ENCODE data around the gene ECE2. TPM values are rescaled to one million over a fixed set of nuclear protein-coding genes. Genes with fewer than 3 reads are reported as not detected.

Gene ECE2
- polyA plus RNA-seq, result 1 to 10 TPM in 1 of 3 donors, not detected in 2; 5.5 TPM

DNA sequence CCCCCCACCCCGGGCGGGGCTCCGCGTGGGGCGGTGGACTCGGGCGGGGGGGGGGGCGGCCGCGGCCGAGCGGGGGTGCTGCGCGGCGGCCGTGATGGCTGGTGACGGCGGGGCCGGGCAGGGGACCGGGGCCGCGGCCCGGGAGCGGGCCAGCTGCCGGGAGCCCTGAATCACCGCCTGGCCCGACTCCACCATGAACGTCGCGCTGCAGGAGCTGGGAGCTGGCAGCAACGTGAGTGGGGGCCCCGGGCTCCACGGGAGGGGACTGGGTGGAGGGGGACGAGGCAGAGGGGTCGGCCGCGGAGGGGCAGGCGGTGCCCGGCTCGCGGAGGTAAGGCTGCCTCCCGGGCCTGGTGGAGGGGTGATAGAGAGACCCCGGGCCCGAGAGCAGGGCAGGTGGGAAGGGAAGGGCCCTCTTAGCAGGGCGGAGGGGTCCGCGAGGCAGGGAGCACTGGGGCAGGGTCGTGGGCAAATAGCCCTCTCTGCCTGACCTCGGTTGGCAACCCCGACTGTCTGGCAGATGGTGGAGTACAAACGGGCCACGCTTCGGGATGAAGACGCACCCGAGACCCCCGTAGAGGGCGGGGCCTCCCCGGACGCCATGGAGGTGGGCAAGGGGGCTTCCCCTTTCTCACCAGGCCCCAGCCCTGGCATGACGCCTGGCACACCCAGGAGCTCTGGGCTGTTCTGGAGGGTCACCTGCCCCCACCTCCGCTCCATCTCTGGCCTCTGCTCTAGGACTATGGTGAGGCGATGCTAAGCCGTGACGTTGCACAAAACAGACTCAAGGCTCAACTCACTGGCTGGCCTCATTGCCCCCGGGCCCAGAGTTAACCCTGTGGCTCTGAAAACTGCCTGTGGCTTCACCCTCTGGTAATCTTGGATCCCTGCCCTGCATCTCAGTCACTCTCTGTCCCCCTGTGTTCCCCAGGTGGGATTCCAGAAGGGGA, at the start of gene ECE2:
TSS of gene ECE2 (plus strand) at position 62 of the 950 bp plus-strand sequence. CDS start at position 194, 132 bp downstream.
- no peak within 1 kb of the TSS for H3K27ac ChIP-seq (ENCODE audit: low read depth, low read length)
- 14 to 19% (median 16%) methylated on average over 48 to 64 of the region's 65 CpGs for WGBS, 3 donors

DNA sequence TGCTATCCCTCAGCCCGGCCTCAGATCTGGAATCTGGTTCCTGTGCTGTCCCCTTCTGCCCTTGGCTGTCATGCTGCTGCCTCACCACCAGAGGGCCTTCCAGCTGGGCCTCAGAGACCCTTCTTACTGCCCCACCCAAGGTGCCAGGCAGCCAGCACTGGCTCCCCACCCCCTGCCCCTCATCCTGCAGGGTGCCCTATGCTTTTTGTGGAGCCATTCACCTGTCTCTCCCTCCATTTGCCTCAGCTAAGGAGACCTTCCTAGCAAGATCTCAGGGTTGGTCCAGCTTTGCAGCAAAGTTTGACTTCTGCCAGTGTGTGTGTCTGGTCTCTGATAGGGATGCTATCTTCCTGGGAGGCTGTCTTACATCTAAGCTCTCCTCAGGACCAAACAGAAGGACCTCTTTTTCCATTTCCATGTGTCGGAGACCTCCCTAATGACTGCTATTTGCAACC, 48.3 kb upstream of the ECE2 start:
- WGBS, 3 donors, result 50 to 51% (median 51%) methylated on average over 2 of the region's 2 CpGs
- H3K27ac ChIP-seq (ENCODE audit: low read depth, low read length), result no peak overlapping the region

DNA sequence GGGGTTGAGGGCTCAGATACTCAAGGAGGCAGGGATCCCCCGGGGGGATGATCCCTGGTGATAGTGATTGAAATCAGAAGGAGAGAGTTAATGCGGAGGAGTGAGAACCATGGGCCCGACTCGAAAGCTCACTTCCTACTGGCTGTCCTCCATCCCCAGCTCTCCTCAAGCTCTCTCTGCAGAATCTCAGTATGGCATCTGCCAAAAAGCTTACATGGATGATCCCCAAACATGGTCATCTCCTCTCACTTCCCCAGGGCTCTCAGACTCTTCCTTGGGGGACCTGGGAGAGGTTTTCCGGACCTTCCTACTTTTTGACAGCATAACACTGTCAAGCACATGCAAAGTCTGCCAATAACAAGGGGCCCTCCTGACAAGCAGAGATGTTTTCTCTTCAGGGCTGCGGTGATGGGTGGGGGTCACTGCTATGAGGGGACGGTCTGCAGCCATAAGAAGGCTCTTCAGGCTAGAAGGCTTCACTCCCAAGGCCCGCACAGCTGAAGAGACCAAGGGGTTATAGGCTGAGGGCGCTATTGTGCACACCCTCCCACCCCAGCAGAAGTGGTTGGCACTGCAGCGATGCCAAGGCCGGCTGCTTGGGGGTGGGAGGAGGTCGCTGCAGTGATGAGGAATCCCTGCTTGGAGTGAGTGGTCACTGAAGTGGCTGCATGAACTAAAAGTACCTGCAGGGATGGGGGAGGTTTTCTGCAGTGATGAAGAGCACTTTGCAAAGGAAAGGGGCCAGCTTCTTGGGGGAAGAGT, 47.3 kb upstream of the ECE2 start:
- H3K27ac ChIP-seq (ENCODE audit: low read depth, low read length), result no peak overlapping the region
- 45 to 55% (median 49%) methylated on average over 11 to 12 of the region's 12 CpGs for WGBS, 3 donors

DNA sequence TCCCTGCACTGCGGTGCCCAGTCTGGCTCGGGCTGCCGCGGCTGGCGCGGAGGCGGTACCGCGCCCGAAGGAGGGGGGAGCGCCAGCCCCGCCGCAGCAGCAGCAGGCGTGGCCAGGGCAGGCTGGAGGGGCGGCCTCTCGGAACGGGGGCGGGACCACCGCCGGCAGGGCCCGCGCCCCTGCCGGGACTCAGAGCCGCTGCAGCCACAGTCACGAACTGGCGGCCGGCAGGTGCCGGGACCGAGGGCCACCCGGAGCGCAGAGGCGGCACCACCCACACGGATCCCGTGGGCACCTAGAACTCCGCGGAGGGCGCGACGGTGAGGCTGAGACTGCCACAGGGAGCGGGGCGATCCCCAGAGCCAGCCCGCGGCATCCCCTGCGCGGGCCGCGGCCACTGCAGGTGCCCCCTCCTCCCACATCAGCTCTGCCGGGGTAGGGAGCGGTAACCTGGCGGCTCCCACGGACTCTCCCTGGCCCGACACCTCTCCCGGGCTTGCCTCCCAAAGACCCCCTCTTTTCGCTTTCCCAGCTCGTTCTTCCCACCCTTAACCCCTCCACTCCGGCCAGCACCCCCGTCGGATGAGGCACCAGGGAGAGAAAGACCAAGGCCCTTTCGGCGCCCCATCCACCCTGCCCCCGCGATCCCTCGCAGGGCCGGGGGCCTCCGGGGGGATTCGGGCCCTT, 46.3 kb upstream of the ECE2 start, which contains the start of gene VWA5B2:
TSS of gene VWA5B2 (plus strand) at position 192 of the 687 bp plus-strand sequence. CDS start 944 bp downstream, outside the sequence.
- H3K27ac ChIP-seq (ENCODE audit: low read depth, low read length), result no peak within 1 kb of the TSS
- WGBS, 3 donors, result 0 to 1% (median 1%) methylated on average over 33 to 66 of the region's 66 CpGs

DNA sequence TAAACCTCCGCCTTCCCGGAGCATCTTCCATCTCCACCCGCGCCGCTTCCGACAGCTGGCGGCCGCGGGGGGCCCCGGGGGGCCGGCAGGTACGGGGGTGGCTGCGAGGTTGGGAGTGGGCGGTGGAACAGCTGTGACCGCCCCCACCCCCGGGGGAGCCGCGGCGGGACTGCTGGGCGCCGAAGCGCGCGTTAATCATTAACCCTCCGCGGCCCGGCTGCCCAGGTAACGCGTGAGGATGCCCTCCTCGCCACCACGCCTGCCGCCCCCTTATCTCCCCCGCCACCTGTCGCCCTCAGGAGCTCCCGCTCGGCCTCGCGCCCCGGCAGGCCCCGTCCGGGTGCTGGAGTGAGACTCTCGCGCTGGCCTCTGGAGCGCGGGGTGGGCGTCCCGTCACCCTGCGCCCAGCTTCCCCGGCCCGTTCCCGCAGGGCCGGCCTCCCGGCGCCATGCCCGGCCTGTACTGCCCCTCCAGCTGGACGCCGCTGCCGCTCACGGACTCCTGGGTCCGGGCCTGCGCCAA, 45.7 kb upstream of the ECE2 start:
- H3K27ac ChIP-seq (ENCODE audit: low read depth, low read length), result no peak overlapping the region
- 0 to 1% (median 1%) methylated on average over 52 to 60 of the region's 61 CpGs for WGBS, 3 donors

DNA sequence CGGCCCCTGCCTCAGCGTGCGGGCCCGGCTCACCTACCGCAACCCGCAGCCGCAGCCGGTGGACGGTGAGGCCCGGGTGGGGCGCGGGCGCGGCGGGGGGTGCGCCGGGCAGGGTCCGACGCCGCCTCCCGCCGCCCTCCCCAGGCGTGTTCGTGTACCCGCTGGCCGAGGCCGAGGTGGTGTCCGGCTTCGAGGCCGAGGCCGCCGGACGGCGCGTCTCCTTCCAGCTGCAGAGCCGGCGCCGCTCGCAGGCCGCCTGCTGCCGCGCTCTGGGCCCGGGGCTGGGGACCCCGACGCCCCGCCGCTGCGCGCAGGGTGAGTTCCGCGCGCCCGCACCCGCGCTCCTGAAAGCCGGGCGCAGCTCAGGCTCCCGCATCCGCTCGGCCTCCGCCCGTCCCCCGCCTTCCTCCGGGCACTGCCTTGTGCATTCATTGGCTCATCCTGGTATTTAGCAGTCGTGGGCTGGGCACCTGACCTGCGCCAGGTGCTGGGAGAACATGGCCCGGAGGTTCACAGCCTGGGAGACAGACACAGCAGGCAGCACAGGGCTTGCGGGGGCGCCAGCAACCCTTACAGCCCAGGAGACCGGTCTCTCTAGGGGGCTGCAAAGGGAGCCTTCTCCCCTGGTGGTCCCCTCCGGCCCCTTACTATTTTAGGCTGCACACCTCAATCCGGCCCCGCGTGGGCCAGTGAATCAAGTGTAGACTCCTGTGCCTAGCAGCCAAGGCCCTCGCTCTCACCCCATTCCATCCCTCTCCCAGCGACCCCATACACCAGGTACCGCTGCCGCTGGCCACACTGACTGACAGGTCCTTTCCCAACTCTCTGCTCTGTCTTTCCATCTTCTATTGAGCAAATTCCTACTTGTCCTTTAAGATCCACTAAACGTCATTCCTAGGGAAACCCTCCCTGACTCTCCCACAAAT, 45.0 kb upstream of the ECE2 start:
- 5 to 10% (median 7%) methylated on average over 65 to 79 of the region's 79 CpGs for WGBS, 3 donors

DNA sequence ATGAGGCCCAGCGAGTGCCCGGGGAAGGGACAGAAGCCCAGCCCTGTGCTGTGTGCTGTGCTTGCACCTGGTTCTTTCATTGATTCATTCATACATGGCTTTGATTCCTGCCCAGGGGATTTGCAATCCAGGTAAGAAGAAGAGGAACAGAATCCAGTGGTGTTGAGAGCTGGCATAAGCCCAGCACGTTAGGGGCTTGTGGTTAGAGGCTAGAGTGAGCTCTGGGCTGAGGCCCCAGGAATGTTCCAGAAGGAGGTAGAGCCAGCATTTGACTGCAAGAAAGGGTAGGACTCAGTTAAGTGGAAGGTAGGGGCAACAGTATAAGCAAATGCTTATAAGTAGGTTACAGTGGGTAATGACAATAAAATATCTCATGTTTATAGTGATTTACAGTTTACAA, 44.2 kb upstream of the ECE2 start:
- 59 to 83% (median 69%) methylated on average over 3 of the region's 3 CpGs for WGBS, 3 donors
- H3K27ac ChIP-seq (ENCODE audit: low read depth, low read length), result no peak overlapping the region

More for the DNA sequence above, 45.0 kb upstream of the ECE2 start:
- no peak overlapping the region for H3K27ac ChIP-seq (ENCODE audit: low read depth, low read length)

DNA sequence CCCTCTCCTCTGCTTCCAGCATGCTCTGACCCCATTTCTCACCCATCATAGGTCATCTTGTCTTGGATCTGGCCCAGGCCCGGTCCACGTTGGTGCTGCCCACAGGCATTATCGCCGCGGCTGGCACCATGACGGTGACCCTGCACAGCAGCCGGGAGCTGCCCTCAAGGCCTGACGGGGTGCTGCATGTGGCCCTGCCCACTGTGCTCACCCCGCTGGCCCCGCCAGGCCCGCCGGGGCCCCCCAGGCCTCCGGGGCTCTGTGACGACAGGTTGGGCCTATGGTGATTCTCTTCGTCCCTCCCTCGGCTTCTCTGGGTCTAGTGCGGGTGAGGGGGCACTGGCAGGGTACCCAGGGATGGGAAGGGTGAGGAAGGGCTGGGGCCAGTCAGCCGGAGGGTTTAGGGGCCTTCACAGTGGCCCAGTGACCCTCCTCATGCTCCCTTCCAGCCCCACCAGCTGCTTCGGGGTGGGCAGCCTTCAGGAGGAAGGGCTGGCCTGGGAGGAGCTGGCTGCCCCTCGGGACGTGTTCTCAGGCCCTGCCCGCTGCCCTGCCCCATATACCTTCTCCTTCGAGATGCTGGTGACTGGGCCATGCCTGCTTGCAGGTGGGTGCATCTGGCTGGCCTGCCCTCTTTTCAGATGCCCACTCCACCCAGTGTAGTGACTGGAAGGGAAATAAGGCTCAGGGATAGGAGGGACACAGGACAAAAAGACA, 42.5 kb upstream of the ECE2 start:
- 87 to 95% (median 92%) methylated on average over 22 to 23 of the region's 23 CpGs for WGBS, 3 donors
- no peak overlapping the region for H3K27ac ChIP-seq (ENCODE audit: low read depth, low read length)

DNA sequence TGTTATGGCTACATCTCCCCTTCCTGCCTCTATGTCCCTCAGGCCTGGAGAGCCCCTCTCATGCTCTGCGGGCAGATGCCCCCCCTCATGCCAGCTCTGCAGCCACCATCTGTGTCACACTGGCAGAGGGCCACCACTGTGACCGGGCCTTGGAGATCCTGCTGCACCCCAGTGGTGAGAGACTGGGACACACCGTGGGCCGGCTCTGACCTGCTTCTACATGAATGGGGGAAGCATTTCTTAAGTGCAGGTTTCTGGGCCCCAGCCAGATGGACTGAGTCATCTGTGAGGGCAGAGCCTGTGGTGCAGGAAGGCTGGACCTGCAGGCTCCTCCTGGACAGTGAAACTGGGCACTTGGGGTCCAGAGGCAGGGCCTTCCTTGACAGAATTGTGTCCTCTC, 41.6 kb upstream of the ECE2 start:
- WGBS, 3 donors, result 17 to 38% (median 32%) methylated on average over 4 of the region's 4 CpGs
- no peak overlapping the region for H3K27ac ChIP-seq (ENCODE audit: low read depth, low read length)

DNA sequence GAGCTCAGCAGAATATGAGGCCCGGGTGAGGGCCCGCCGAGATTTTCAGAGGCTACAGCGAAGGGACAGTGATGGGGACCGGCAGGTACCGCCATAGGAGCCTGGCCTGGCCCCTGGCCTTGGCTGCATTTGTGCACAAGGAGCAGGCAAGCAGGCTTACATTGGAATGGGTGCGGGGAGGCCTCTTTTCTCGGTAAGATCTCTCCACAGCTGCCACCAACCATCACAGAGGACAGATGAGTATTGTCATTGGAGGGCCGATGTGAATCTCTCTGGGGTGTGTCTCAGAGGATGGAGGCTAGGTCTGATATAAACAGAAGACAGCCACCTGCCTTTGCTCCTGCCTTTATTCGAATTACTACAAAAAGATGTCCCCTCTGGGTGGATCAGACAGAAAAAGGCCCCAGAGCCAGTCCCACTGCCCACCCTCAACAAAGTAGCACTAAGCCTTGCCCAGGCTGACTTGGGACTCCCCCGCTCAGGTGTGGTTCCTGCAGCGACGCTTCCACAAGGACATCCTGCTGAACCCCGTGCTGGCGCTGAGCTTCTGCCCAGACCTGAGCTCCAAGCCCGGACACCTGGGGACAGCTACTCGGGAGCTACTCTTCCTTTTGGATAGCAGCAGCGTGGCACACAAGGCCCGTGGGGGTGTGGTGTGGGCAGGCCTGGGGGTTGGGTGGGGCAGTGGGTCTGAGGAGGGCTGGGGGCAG, 41.0 kb upstream of the ECE2 start:
- no peak overlapping the region for H3K27ac ChIP-seq (ENCODE audit: low read depth, low read length)
- 85 to 90% (median 87%) methylated on average over 18 to 19 of the region's 19 CpGs for WGBS, 3 donors

DNA sequence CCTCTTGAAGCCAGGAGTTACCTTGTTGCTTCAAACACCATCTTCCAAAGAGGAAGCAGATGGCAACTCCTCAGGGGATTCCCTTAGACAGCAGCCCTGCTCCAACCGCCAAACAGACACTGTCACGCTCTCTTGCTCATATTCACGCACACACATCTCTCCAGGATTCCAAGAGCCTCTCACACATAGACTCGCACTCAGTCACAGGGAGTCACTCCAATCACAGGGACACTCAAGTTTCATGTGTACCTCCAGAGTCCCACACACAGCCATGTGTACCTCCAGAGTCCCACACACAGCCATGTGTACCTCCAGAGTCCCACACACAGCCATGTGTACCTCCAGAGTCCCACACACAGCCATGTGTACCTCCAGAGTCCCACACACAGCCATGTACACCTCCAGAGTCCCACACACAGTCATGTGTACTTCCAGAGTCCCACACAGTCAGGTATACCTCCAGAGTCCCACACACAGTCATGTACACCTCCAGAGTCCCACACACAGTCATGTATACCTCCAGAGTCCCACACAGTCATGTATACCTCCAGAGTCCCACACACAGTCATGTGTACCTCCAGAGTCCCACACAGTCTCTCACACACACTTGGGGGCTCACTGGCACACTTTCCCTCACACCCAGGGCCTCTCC, 40.3 kb upstream of the ECE2 start:
- no peak overlapping the region for H3K27ac ChIP-seq (ENCODE audit: low read depth, low read length)
- 79 to 95% (median 81%) methylated on average over 4 of the region's 4 CpGs for WGBS, 3 donors

DNA sequence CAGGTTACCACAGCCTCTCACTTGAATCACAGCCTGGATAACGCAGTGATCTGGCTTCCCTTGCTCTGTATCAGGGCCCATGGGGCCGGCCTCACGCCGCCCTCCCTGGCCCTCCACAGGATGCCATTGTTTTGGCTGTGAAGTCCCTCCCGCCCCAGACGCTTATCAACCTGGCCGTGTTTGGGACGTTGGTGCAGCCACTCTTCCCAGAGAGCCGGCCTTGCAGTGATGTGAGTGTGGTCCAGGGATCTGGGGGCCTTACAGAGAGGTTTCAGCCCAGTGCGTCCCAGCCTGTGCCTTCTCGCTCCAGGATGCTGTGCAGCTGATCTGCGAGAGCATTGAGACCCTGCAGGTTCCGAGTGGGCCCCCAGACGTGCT, 39.8 kb upstream of the ECE2 start:
- WGBS, 3 donors, result 59 to 70% (median 65%) methylated on average over 14 of the region's 14 CpGs
- no peak overlapping the region for H3K27ac ChIP-seq (ENCODE audit: low read depth, low read length)

DNA sequence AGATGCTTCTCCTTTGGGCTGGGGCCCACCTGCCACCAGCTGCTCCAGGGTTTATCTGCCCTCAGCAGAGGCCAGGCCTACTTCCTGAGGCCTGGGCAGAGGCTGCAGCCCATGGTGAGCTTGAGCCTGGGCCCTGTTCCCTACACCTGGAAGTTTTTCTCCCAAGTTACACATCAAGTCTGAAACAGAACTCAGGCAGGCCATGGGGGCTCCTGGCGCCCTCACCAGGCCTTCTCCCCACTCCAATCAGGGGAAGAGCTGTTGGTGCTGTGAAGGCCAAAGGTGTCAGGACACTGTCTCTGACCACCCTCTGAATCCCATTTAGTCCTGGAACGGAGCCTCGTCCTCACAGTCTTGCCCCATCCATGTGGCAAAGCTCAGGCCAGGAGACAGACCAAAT, 39.2 kb upstream of the ECE2 start:
- 83 to 97% (median 86%) methylated on average over 3 of the region's 3 CpGs for WGBS, 3 donors
- no peak overlapping the region for H3K27ac ChIP-seq (ENCODE audit: low read depth, low read length)

DNA sequence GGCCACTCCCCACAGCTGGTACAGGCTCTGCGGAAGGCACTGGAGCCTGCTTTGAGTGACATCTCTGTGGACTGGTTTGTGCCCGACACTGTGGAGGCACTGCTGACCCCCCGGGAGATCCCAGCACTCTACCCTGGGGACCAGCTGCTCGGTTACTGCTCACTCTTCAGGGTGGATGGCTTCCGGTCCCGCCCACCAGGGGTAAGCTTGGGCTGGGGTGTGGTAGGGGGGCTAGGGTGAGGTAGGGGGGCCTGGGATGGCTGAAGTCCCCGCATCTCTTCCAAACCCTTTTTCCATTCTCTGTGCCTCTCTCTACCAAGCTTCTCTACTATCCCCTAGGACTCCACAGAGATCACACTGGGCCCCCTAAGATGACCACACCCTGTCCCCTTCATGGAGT, 38.6 kb upstream of the ECE2 start:
- no peak overlapping the region for H3K27ac ChIP-seq (ENCODE audit: low read depth, low read length)

DNA sequence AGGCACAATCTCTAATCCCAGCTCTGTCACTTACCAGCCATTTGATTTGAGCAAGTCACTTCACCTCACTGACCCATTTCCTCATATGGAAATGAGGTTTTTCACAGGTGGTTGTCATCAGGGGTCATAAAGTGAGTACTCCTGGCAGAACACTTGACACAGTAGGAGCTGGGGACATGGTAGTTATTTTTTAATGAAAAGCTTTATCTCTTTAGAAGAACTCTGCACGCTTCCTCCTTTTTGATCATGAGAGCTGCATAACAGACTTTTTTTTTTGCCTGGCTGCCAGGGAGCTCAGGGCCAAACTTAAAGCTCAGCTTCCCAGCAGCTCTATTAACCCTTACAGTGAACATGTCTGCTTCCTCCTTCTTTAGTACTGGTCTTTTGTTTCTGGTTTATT, 38.0 kb upstream of the ECE2 start:
- 24 to 50% (median 43%) methylated on average over 1 of the region's 1 CpG for WGBS, 3 donors
- no peak overlapping the region for H3K27ac ChIP-seq (ENCODE audit: low read depth, low read length)

More for the DNA sequence above, 38.6 kb upstream of the ECE2 start:
- 77 to 83% (median 80%) methylated on average over 7 of the region's 7 CpGs for WGBS, 3 donors

All from adipose tissue (tissue), 3 donors.